Limb (tissue), 2 donors: ENCODE measurements around the gene NEB.
A peak's percentile ranks its signal among the peaks of the same experiment; 100 is the strongest.

ENCODE experiments used
- DNase-seq, 2 donors: peaks; one replicate each; pipeline ENCODE4 v3.0.0-alpha.2; 2016; ENCODE audit errors: extremely low spot score in 2 of 2

NEB gene

DNA sequence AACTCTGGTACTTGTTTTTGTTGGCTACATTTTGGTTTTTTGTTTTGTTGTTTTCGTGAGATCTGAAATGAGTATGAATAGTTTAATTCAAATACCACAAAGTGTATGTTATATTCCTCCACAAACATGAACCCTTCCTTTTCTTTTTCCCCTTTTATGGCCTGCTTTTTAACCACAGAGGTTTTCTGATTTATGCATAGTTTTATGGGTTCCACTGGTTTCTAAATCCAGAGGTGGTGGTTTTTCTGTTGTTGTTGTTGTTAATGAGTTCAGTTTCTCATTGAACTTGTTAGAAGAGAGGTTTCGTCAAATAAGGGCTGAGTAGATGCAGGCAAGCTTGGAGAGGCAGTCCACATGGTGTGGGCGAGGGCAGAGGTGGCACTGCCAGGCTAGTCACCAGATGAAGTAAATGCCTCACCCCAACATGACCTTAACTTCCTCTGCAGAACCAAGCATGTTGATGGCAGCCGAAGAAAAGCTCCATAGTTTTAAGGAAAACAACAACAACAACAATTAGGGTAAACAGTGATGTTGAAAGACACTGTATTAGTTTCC, 252.0 kb downstream of the NEB start:
- DNase-seq, result no peak

DNA sequence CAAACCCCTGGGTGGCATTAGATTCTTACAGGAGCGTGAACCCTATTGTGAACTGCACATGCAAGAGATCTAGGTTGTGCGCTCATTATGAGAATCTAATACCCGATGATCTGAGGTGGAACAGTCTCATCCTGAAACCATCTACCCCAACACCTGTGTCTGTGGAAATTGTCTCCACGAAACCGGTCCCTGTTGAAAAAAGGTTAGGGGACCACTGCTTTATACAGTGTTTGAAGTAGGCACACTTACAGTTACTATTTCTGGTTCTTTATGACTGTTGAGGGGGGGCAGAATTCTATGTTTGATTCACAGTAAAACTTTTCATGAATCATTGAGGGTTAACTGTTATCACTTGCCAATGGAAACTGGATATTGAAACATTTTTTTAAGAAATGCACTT, 252.5 kb downstream of the NEB start:
- DNase-seq, result no peak

DNA sequence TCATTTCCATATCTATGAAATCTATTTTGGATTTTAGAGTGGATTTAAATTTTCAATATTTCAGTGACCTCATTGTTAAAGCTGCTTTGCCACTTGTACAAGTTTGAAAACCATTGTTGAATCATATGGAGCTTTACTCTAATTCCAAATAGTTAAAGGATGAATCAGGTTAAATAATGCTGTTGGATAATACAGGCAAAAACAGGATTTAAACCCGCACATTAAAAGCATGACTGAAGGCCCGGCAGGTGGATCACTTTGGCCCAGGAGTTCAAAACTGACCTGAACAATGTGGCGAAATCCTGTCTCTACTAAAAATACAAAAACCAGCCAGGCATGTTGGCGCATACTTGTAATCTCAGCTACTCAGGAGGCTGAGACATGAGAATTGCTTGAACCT, 256.3 kb downstream of the NEB start:
- no peak for DNase-seq

DNA sequence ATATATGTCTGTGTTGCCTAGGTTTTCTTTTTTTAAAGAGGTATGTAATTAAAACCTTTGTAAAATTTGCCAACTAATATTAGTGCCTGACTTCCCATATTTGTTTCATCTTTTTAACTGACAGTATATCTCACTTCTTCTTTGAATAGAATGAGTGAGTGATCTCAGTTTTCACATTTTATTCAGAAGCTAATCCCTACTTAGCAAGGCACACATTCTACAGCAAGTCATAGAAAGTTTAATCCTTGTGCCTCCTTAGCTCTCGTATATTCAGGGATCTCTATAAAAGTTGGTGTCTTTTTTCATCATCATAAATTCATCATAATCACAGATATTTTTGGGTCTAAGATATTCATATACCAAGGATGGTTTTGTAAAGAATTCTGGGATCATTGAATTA, 258.0 kb downstream of the NEB start:
- DNase-seq, result no peak

- no peak for DNase-seq
Observed at GRCh38 chr2:151475071-151475470, 259.2 kb downstream of the NEB start.

- DNase-seq, result no peak
Observed at GRCh38 chr2:151472966-151473365, 261.3 kb downstream of the NEB start.

DNA sequence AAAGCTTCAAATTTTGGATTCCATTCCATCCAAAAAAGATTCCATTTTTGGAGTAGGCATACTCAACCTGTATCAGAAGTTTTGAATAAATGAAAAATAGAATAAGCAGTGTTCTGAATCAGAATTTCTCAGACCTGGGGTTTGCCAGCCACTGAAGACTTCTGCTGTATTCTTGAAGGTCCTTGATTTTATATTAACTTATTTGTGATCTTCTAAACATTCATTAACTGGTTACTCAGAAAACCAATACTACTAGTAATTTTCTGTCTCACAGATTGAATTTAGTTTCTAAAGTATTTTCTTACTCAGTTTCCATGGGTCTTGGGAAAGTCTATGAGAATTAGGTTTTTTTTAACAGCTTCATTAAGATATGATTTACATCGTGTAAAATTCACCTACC, 263.7 kb downstream of the NEB start:
- no peak for DNase-seq

GRCh38 chr2:151465771-151466170, 268.5 kb downstream of the NEB start:
- DNase-seq, result no peak

- DNase-seq, result no peak
Observed at GRCh38 chr2:151459358-151459757, 274.9 kb downstream of the NEB start.

GRCh38 chr2:151439127-151439526, 295.1 kb downstream of the NEB start:
- no peak for DNase-seq

GRCh38 chr2:151438506-151438905, 295.8 kb downstream of the NEB start:
- no peak for DNase-seq

DNA sequence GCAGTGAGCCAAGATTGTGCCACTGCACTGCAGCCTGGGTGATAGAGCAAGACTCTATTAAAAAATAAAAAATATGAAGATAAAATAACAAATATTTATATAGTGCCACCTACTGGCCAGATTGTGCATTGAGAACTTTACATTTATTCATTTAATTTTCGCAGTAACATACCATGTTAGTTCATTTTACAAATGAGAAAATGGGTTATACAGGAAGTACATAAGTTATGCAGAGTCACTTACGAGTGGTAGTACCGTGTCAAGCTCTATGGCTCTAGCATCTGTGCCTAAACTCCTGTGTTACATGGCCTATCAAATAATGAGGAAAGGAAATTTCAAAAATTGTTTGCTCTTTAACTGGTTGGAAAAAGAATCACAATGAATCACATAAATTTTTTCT, 296.6 kb downstream of the NEB start:
- peak in 1 of 2 donors; percentile 28 for DNase-seq
